SK-N-SH (cell line): ENCODE results near the gene ITSN1. TPM values are rescaled to one million over a fixed set of nuclear protein-coding genes. Genes with fewer than 3 reads are reported as not detected.
A peak's percentile ranks its signal among the peaks of the same experiment; 100 is the strongest.
"Not testable (repeated sequence)": the region's sequence is repeated elsewhere in the genome, so short reads cannot be mapped to it uniquely, and the experiment has no call there.

Experiments
- CTCF ChIA-PET: fragments of 300-600, 350-600 bp; formaldehyde crosslinking; extraction: SDS; loops from one replicate; lab custom pipeline; 2021; lab: Yijun Ruan, JAX
- POLR2A ChIA-PET: fragments of 350-600 bp; sonication (Branson Sonifier 250); formaldehyde crosslinking; extraction: SDS; loops from one replicate; lab custom pipeline; 2020; ENCODE audit warnings: antibody characterized with exemption, inconsistent platforms; lab: Yijun Ruan, JAX
- DNase-seq: peaks from one replicate; pipeline ENCODE4 v3.0.0; 2012
- H2AFZ ChIP-seq: fragments of 200-600 bp; sonication (generic); 2 replicates; pipeline ENCODE4 v1.8.1; 2016; ENCODE audit warnings: antibody characterized with exemption, mild to moderate bottlenecking, low read depth
- H3F3A ChIP-seq: fragments of 200-600 bp; sonication (generic); replicated peaks from 2 replicates; pipeline ENCODE3; 2016; ENCODE audit warnings: antibody characterized with exemption, mild to moderate bottlenecking; ENCODE audit not compliant: insufficient read depth
- H3K27ac ChIP-seq, 2 experiments: fragments of 200-500 bp in 1 of 2; fragments of 200-600 bp in 1 of 2; sonication (Bioruptor generic) in 1 of 2; sonication (generic), shearing (Covaris generic) in 1 of 2; 2 replicates each; pipeline versions ENCODE4 v1.5.1 to v1.6.1; 2014 to 2016; ENCODE audit warnings: low read depth in 2 of 2, inconsistent platforms in 1 of 2, low read length in 1 of 2, mild to moderate bottlenecking in 1 of 2, mixed read lengths in 1 of 2
- H3K27me3 ChIP-seq: fragments of 200-600 bp; sonication (generic), shearing (Covaris generic); 2 replicates; pipeline ENCODE4 v1.6.1; 2016; ENCODE audit warnings: mixed run types; ENCODE audit not compliant: insufficient read depth
- H3K36me3 ChIP-seq, 2 experiments: fragments of 200-500 bp in 1 of 2; fragments of 200-600 bp in 1 of 2; sonication (Bioruptor generic) in 1 of 2; sonication (generic) in 1 of 2; replicated peaks in 1 of 2; 2 replicates each; pipeline versions ENCODE3 to v1.5.1; 2014 to 2016; ENCODE audit warnings: low read length in 1 of 2, mild to moderate bottlenecking in 1 of 2; ENCODE audit not compliant: insufficient read depth in 2 of 2, control insufficient read depth in 1 of 2
- H3K4me1 ChIP-seq, 2 experiments: fragments of 200-500 bp in 1 of 2; fragments of 200-600 bp in 1 of 2; sonication (Bioruptor generic) in 1 of 2; sonication (generic), shearing (Covaris generic) in 1 of 2; 2 replicates each; pipeline versions ENCODE4 v1.5.1 to v1.6.1; 2014 to 2016; ENCODE audit warnings: low read depth in 1 of 2, low read length in 1 of 2, mixed run types in 1 of 2; ENCODE audit not compliant: insufficient read depth in 2 of 2, control insufficient read depth in 1 of 2
- H3K4me2 ChIP-seq: fragments of 200-600 bp; sonication (generic), shearing (Covaris generic); 2 replicates; pipeline ENCODE4 v1.6.1; 2017; ENCODE audit warnings: mixed run types
- H3K4me3 ChIP-seq, 2 experiments: fragments of 200-500 bp in 1 of 2; fragments of 200-600 bp in 1 of 2; sonication (Bioruptor generic) in 1 of 2; sonication (generic), shearing (Covaris generic) in 1 of 2; 2 replicates each; pipeline versions ENCODE4 v1.5.1 to v1.8.1; 2014 to 2016; ENCODE audit warnings: low read depth in 2 of 2, inconsistent platforms in 1 of 2, low read length in 1 of 2, mild to moderate bottlenecking in 1 of 2, mixed read lengths in 1 of 2, moderate library complexity in 1 of 2
- H3K79me2 ChIP-seq: fragments of 200-600 bp; sonication (generic); 2 replicates; pipeline ENCODE4 v1.8.1; 2017; ENCODE audit warnings: mild to moderate bottlenecking; ENCODE audit not compliant: insufficient read depth
- H3K9ac ChIP-seq: fragments of 200-600 bp; sonication (generic); 2 replicates; pipeline ENCODE4 v1.6.1; 2017; ENCODE audit warnings: mixed run types
- H3K9me2 ChIP-seq: fragments of 200-600 bp; sonication (generic); 2 replicates; pipeline ENCODE4 v1.6.1; 2017; ENCODE audit warnings: mixed run types
- H3K9me3 ChIP-seq: fragments of 200-600 bp; sonication (generic); 2 replicates; pipeline ENCODE4 v1.6.1; 2017; ENCODE audit warnings: mixed run types, mild to moderate bottlenecking, moderate library complexity
- H4K20me1 ChIP-seq: fragments of 200-600 bp; sonication (generic); 2 replicates; pipeline ENCODE4 v1.6.1; 2017; ENCODE audit warnings: mild to moderate bottlenecking, mixed run types; ENCODE audit not compliant: insufficient read depth
- CHD2 ChIP-seq: fragments of 150-350 bp; IDR thresholded peaks from 2 replicates; pipeline ENCODE4 v1.6.1; 2018; ENCODE audit warnings: low read length; ENCODE audit not compliant: partially characterized antibody
- CTCF ChIP-seq: fragments of 200-600 bp; sonication (generic); IDR thresholded peaks from 2 replicates; pipeline ENCODE4 v1.6.1; 2017; ENCODE audit warnings: antibody characterized with exemption, mild to moderate bottlenecking, moderate library complexity
- EP300 ChIP-seq, 2 experiments: IDR thresholded peaks; 2 replicates each; pipeline versions ENCODE4 v1.4.0 to v1.6.1; 2012; ENCODE audit warnings: borderline replicate concordance in 1 of 2, low read depth in 1 of 2, low read length in 1 of 2
- FOXM1 ChIP-seq: IDR thresholded peaks from 2 replicates; pipeline ENCODE4 v1.4.0; 2012; ENCODE audit warnings: low read depth, mild to moderate bottlenecking
- IRF3 ChIP-seq: fragments of 150-350 bp; IDR thresholded peaks from 2 replicates; pipeline ENCODE4 v1.6.1; 2016; ENCODE audit warnings: mild to moderate bottlenecking, low read depth, low read length
- JUND ChIP-seq: IDR thresholded peaks from 2 replicates; pipeline ENCODE4 v1.4.0; 2012
- NFIC ChIP-seq: IDR thresholded peaks from 2 replicates; pipeline ENCODE4 v1.4.0; 2012; ENCODE audit warnings: borderline replicate concordance
- PBX3 ChIP-seq: IDR thresholded peaks from 2 replicates; pipeline ENCODE4; 2012
- RCOR1 ChIP-seq: fragments of 150-350 bp; IDR thresholded peaks from 2 replicates; pipeline ENCODE4 v1.6.1; 2017; ENCODE audit warnings: antibody characterized with exemption, low read length
- SIN3A ChIP-seq: IDR thresholded peaks from 2 replicates; pipeline ENCODE4 v1.6.1; 2012; ENCODE audit warnings: low read depth, mild to moderate bottlenecking, low read length, moderate library complexity, borderline replicate concordance
- TAF1 ChIP-seq: IDR thresholded peaks from 2 replicates; pipeline ENCODE4 v1.6.1; 2012; ENCODE audit warnings: low read depth, mild to moderate bottlenecking, low read length, moderate library complexity, borderline replicate concordance
- TCF12 ChIP-seq: IDR thresholded peaks from 2 replicates; pipeline ENCODE4 v1.4.0; 2012
- YY1 ChIP-seq: IDR thresholded peaks from 2 replicates; pipeline ENCODE4 v1.4.0; 2012; ENCODE audit warnings: low read depth, mild to moderate bottlenecking
- WGBS: methylation state at CpG from one replicate; pipeline ENCODE4 v1.1.6; 2017; ENCODE audit warnings: low lambda C conversion rate; 5-methylcytosine and 5-hydroxymethylcytosine counted together
- polyA plus RNA-seq, 3 experiments: library from polyadenylated mRNA; depleted of rRNA; stranded (reverse); fragments of >200 nt; gene quantifications; 2 replicates each; pipeline ENCODE4 v1.2.3, GENCODE V29; 2012

ITSN1 gene
- polyA plus RNA-seq, 1 of the 3 experiments (the other 2 are of a cell fraction), result 27.8 TPM

GRCh38 chr21:33787431-33787830 is 145.1 kb downstream of the ITSN1 start (continued):
- TF ChIP-seq IRF3, result no peak
- no peak for TF ChIP-seq SIN3A
- TF ChIP-seq, all 33 proteins: peak for 0

- H3K4me3 ChIP-seq, H3K9me3 ChIP-seq, DNase-seq, H3K79me2 ChIP-seq, H3K4me2 ChIP-seq, H3K9ac ChIP-seq, H3F3A ChIP-seq, POLR2A ChIA-PET, H2AFZ ChIP-seq, H3K4me1 ChIP-seq, H3K27ac ChIP-seq, H3K27me3 ChIP-seq, H4K20me1 ChIP-seq, H3K9me2 ChIP-seq: not testable (repeated sequence)
- CTCF ChIA-PET, result interaction anchor here (1.2 kb wide), 1 partner anchor 28 kb away, joined by 3 read pairs; no protein-coding TSS in a partner anchor
- WGBS, result 96% methylated on average over 5 of the region's 5 CpGs
- H3K36me3 ChIP-seq, result peaks cover 16 to 37% of the 10 kb centered on the region in 2 experiments
Observed at GRCh38 chr21:33788438-33788837, 146.1 kb downstream of the ITSN1 start.

DNA sequence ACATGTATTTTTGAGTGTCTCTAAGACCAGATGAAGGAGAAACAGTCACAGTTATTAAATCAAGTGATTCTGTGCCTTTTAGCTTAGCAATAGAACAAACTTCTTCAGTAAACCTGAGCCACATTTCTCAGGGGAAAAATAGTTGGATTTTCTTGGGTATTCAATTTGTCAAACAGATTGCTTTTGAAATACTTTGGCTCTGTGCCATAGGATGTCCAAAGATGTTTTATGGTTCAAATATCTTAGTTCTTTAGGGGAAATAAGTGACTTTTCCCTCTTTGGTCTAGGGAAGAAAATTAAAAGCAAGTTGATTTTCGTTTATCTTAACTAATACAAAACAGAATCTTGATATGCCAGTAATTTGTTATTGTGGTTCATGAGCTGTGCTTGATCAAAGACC is 147.4 kb downstream of the ITSN1 start:
- ChIA-PET CTCF (interaction anchor here (0.7 kb wide), 1 partner anchor 560 kb away, joined by 3 read pairs; no protein-coding TSS in a partner anchor), POLR2A (no interaction called here)
- H3K4me3 ChIP-seq, result no peak overlapping the region
- H3F3A ChIP-seq, result no peaks in the 10 kb centered on the region
- no peak overlapping the region for H3K9ac ChIP-seq
- H3K9me3 ChIP-seq, result no peaks in the 10 kb centered on the region
- no peak overlapping the region for H3K4me2 ChIP-seq
- peaks cover 23 to 39% of the 10 kb centered on the region in 2 experiments for H3K36me3 ChIP-seq
- H3K27me3 ChIP-seq, result no peaks in the 10 kb centered on the region
- DNase-seq, result no peak
- TF ChIP-seq NFIC (peak; percentile 65; the same call in 1 of the 2 replicates), FOXM1 (no peak), EP300 (IDR thresholded peaks at IDR 0.05; ENCODE audit: borderline replicate concordance in 1 of 2, low read depth in 1 of 2, low read length in 1 of 2) (no peak), PBX3 (peak; percentile 61), RCOR1 (no peak), JUND (no peak), YY1 (no peak), SIN3A (no peak), CHD2 (no peak), TCF12 (peak; percentile 13; the same call in 1 of the 2 replicates), TAF1 (no peak), CTCF (no peak)
- 62% methylated on average over 1 of the region's 1 CpG for WGBS
- no peak overlapping the region for H3K27ac ChIP-seq
- no peak overlapping the region for H2AFZ ChIP-seq
- H3K9me2 ChIP-seq, result no peaks in the 10 kb centered on the region
- H4K20me1 ChIP-seq, result no peaks in the 10 kb centered on the region
- peaks cover 0 to 7% of the 10 kb centered on the region in 2 experiments; a peak in 1 of 4 replicates for H3K4me1 ChIP-seq
- no peaks in the 10 kb centered on the region for H3K79me2 ChIP-seq
